GM12875 (cell line): ENCODE results near the gene SHB.

ENCODE experiments used
- H3K4me3 ChIP-seq: one replicate; pipeline ENCODE4 v1.5.1; 2011; ENCODE audit warnings: low read depth, low read length, control low read depth
- CTCF ChIP-seq: IDR thresholded peaks from 2 replicates; pipeline ENCODE4 v1.5.1; 2011; ENCODE audit warnings: low read depth, mild to moderate bottlenecking, control low read depth, inconsistent platforms, low read length, moderate library complexity, borderline replicate concordance; ENCODE audit not compliant: insufficient read depth

SHB gene

DNA sequence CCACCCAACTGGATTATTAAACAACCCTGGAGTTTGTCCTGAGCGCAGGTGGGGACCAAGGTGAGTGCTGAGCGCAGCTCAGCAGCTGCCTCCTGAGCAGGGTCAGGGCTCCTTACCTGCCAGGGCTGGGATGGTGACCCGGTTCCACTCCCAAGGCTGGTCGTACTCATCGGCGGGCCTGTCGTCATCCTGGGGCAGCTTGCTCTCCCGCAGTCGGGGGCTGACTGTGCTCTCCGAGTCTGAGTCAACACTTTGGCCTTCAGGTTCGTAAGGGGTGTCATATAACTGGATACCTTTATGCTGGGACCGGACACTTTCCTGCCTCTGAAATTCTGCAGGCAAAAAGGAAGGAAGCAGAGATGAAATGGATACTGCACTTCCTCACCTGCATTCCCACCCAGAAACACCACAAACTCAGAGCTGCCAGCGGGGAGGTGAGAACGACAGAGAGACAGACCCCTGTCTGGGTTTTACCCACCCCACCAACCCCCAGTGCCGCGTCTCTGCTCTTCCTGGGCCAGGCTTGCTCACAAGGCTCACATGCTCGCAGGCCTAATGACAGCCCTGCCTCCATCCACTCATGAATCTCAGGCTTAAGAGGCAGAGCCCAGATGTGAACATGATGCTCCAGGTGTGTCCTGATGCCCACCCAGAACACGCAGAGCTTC, 94.4 kb downstream of the SHB start:
- H3K4me3 ChIP-seq: no peak overlapping the region
- no peak for TF ChIP-seq CTCF

DNA sequence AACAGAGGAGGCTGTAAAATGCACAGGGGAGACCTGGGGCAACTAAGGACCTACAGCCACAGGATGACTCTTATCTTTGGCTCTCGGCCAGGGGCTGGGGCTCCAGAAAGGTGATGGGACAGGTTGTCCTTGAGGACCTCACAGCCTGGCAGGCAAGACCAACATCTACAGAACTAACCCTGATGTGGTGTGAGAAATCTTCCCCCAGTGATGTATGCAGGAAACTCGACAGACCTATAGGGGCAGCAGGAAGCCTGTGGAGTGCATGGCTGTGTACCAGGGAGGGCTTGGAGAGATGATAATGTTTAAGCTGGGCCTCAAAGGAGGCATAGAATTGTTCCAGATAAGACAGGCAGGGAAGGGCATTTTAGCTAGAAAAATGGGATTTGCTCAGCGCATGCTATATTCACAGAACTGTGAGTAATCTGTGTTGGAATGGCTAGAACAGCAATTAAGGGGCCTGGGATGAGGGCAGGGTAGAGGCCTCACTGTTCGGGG, 96.6 kb downstream of the SHB start:
- no peak overlapping the region for H3K4me3 ChIP-seq

DNA sequence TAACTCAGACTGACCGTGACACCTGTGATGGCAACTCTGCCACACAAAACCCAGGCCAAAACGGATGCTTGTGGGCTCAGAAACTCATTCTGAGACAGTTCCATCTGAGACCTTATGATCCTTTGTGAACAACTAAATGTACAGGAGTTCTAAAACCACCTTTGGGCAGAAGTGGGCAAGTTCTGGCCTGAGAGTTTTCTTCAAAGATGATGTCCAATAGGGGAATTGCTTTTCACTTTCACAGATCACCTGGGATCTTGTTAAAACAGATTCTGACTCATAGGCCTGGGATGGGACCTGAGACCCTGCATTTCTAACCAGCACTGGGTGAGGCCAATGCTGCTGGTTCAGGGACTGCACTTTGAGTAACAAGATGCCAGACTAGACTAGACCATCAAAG, 97.3 kb downstream of the SHB start:
- no peak for TF ChIP-seq CTCF
- H3K4me3 ChIP-seq: no peak overlapping the region

More for the DNA sequence above, 96.6 kb downstream of the SHB start:
- TF ChIP-seq CTCF: no peak

- no peak for TF ChIP-seq CTCF
- no peak overlapping the region for H3K4me3 ChIP-seq
Measured at GRCh38 chr9:37971108-37971459, 97.9 kb downstream of the SHB start.

GRCh38 chr9:37970301-37971107, 98.5 kb downstream of the SHB start:
- no peak overlapping the region for H3K4me3 ChIP-seq
- no peak for TF ChIP-seq CTCF

DNA sequence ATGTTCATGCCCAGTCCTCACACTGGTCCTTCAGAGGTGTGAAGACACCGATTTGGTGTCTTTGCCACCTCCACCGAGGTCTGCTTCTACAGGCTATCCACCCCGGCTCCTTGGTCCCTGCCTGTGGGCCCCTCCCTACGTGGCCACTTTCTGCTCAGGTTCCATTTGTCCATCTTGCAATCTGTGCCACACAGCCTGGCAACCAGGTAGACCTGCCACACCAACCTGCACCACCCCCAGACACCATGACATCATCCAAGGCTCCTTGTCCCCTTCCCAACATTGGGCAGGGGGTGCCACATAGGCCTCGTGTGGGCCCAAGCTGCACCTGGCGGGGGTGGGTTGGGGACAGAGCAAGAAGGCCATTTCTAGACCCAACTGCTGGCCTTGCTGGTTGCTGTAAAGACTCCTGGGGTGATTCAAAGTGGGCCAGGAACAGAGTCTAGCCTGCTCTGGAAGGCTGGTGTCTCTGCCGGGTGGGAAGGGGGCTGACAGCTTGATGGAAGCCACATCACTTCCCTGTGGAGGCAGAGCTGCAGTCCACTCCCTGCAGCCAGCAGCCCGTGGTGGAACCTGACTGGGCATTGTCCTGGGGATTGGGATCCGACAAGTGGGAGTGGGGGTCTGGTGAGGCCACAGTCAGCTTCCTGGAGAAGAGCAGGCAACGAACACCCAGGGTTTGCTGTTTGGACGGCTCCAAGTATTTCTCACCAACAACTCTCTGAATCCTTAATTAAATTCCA, 99.3 kb downstream of the SHB start:
- no peak overlapping the region for H3K4me3 ChIP-seq
- no peak for TF ChIP-seq CTCF
